ENCODE measurements around the gene IGSF6.
"Not testable (repeated sequence)": the region's sequence is repeated elsewhere in the genome, so short reads cannot be mapped to it uniquely, and the experiment has no call there.

Gene IGSF6

GRCh38 chr16:21652453-21652852, at the start of gene IGSF6:
IGSF6 (minus strand) TSS chr16:21652608; CDS start chr16:21652598, 10 bp downstream.
- H3K27me3 ChIP-seq (ENCODE audit: control insufficient read depth, insufficient read depth, low read length): no peaks in the 10 kb centered on the region

GRCh38 chr16:21701271-21701670, 48.9 kb upstream of the IGSF6 start:
- Histone ChIP-seq H3K4me3 (ENCODE audit: low read length) (no peak overlapping the region), H3K36me3 (ENCODE audit: control insufficient read depth, insufficient read depth, low read length) (no peaks in the 10 kb centered on the region), H3K4me1 (ENCODE audit: control insufficient read depth, insufficient read depth, low read length) (no peaks in the 10 kb centered on the region), H3K9me3 (ENCODE audit: control insufficient read depth, low read length) (no peaks in the 10 kb centered on the region), H3K27me3 (ENCODE audit: control insufficient read depth, insufficient read depth, low read length) (peaks cover under 1% of the 10 kb centered on the region), H3K9ac (ENCODE audit: low read length) (no peak overlapping the region)

More at GRCh38 chr16:21652453-21652852, at the start of gene IGSF6:
- H3K9me3 ChIP-seq (ENCODE audit: control insufficient read depth, low read length): no peaks in the 10 kb centered on the region
- peaks cover 6% of the 10 kb centered on the region for H3K4me1 ChIP-seq (ENCODE audit: control insufficient read depth, insufficient read depth, low read length)
- H3K36me3 ChIP-seq (ENCODE audit: control insufficient read depth, insufficient read depth, low read length): no peaks in the 10 kb centered on the region
- no peak within 1 kb of the TSS for H3K9ac ChIP-seq (ENCODE audit: low read length)
- H3K4me3 ChIP-seq (ENCODE audit: low read length): no peak within 1 kb of the TSS

GRCh38 chr16:21698169-21699032, 46.0 kb upstream of the IGSF6 start:
- no peaks in the 10 kb centered on the region for H3K9me3 ChIP-seq (ENCODE audit: control insufficient read depth, low read length)
- H3K4me3 ChIP-seq (ENCODE audit: low read length): no peak overlapping the region
- H3K9ac ChIP-seq (ENCODE audit: low read length): no peak overlapping the region
- no peaks in the 10 kb centered on the region for H3K4me1 ChIP-seq (ENCODE audit: control insufficient read depth, insufficient read depth, low read length)
- peaks cover 3% of the 10 kb centered on the region for H3K27me3 ChIP-seq (ENCODE audit: control insufficient read depth, insufficient read depth, low read length)
- H3K36me3 ChIP-seq (ENCODE audit: control insufficient read depth, insufficient read depth, low read length): no peaks in the 10 kb centered on the region

GRCh38 chr16:21697032-21697431, 44.6 kb upstream of the IGSF6 start:
- Histone ChIP-seq H3K9me3 (ENCODE audit: control insufficient read depth, low read length) (no peaks in the 10 kb centered on the region), H3K27me3 (ENCODE audit: control insufficient read depth, insufficient read depth, low read length) (peaks cover 3% of the 10 kb centered on the region), H3K4me3 (ENCODE audit: low read length) (no peak overlapping the region), H3K9ac (ENCODE audit: low read length) (no peak overlapping the region), H3K36me3 (ENCODE audit: control insufficient read depth, insufficient read depth, low read length) (no peaks in the 10 kb centered on the region), H3K4me1 (ENCODE audit: control insufficient read depth, insufficient read depth, low read length) (no peaks in the 10 kb centered on the region)

- no peaks in the 10 kb centered on the region for H3K36me3 ChIP-seq (ENCODE audit: control insufficient read depth, insufficient read depth, low read length)
- no peaks in the 10 kb centered on the region for H3K9me3 ChIP-seq (ENCODE audit: control insufficient read depth, low read length)
- no peak overlapping the region for H3K4me3 ChIP-seq (ENCODE audit: low read length)
- peaks cover 3% of the 10 kb centered on the region for H3K27me3 ChIP-seq (ENCODE audit: control insufficient read depth, insufficient read depth, low read length)
- H3K4me1 ChIP-seq (ENCODE audit: control insufficient read depth, insufficient read depth, low read length): no peaks in the 10 kb centered on the region
- H3K9ac ChIP-seq (ENCODE audit: low read length): no peak overlapping the region
These were observed 42.2 kb upstream of the IGSF6 start for GRCh38 chr16:21694609-21695008.

GRCh38 chr16:21690967-21691366, 38.6 kb upstream of the IGSF6 start:
- H3K9me3 ChIP-seq (ENCODE audit: control insufficient read depth, low read length); H3K4me3 ChIP-seq (ENCODE audit: low read length); H3K27me3 ChIP-seq (ENCODE audit: control insufficient read depth, insufficient read depth, low read length); H3K4me1 ChIP-seq (ENCODE audit: control insufficient read depth, insufficient read depth, low read length); H3K9ac ChIP-seq (ENCODE audit: low read length); H3K36me3 ChIP-seq (ENCODE audit: control insufficient read depth, insufficient read depth, low read length): not testable (repeated sequence)

GRCh38 chr16:21689107-21689506, 36.7 kb upstream of the IGSF6 start:
- Histone ChIP-seq H3K36me3 (ENCODE audit: control insufficient read depth, insufficient read depth, low read length) (no peaks in the 10 kb centered on the region), H3K4me3 (ENCODE audit: low read length) (no peak overlapping the region), H3K27me3 (ENCODE audit: control insufficient read depth, insufficient read depth, low read length) (peaks cover 3% of the 10 kb centered on the region), H3K9ac (ENCODE audit: low read length) (no peak overlapping the region), H3K9me3 (ENCODE audit: control insufficient read depth, low read length) (no peaks in the 10 kb centered on the region), H3K4me1 (ENCODE audit: control insufficient read depth, insufficient read depth, low read length) (no peaks in the 10 kb centered on the region)

GRCh38 chr16:21685034-21685455, 32.6 kb upstream of the IGSF6 start:
- no peaks in the 10 kb centered on the region for H3K9me3 ChIP-seq (ENCODE audit: control insufficient read depth, low read length)
- no peaks in the 10 kb centered on the region for H3K4me1 ChIP-seq (ENCODE audit: control insufficient read depth, insufficient read depth, low read length)
- H3K9ac ChIP-seq (ENCODE audit: low read length): no peak overlapping the region
- H3K27me3 ChIP-seq (ENCODE audit: control insufficient read depth, insufficient read depth, low read length): peaks cover 4% of the 10 kb centered on the region
- no peaks in the 10 kb centered on the region for H3K36me3 ChIP-seq (ENCODE audit: control insufficient read depth, insufficient read depth, low read length)
- no peak overlapping the region for H3K4me3 ChIP-seq (ENCODE audit: low read length)

- Histone ChIP-seq H3K4me3 (ENCODE audit: low read length) (no peak overlapping the region), H3K9me3 (ENCODE audit: control insufficient read depth, low read length) (no peaks in the 10 kb centered on the region), H3K27me3 (ENCODE audit: control insufficient read depth, insufficient read depth, low read length) (peaks cover 4% of the 10 kb centered on the region), H3K36me3 (ENCODE audit: control insufficient read depth, insufficient read depth, low read length) (no peaks in the 10 kb centered on the region), H3K9ac (ENCODE audit: low read length) (no peak overlapping the region), H3K4me1 (ENCODE audit: control insufficient read depth, insufficient read depth, low read length) (no peaks in the 10 kb centered on the region)
These were observed 31.8 kb upstream of the IGSF6 start for GRCh38 chr16:21684199-21684598.

GRCh38 chr16:21683184-21683583, 30.8 kb upstream of the IGSF6 start:
- H3K9me3 ChIP-seq (ENCODE audit: control insufficient read depth, low read length): no peaks in the 10 kb centered on the region
- no peak overlapping the region for H3K9ac ChIP-seq (ENCODE audit: low read length)
- H3K4me3 ChIP-seq (ENCODE audit: low read length): no peak overlapping the region
- H3K27me3 ChIP-seq (ENCODE audit: control insufficient read depth, insufficient read depth, low read length): peaks cover 4% of the 10 kb centered on the region
- H3K36me3 ChIP-seq (ENCODE audit: control insufficient read depth, insufficient read depth, low read length): no peaks in the 10 kb centered on the region
- no peaks in the 10 kb centered on the region for H3K4me1 ChIP-seq (ENCODE audit: control insufficient read depth, insufficient read depth, low read length)

GRCh38 chr16:21680714-21681113, 28.3 kb upstream of the IGSF6 start:
- not testable (repeated sequence) for H3K9me3 ChIP-seq (ENCODE audit: control insufficient read depth, low read length); H3K4me1 ChIP-seq (ENCODE audit: control insufficient read depth, insufficient read depth, low read length); H3K9ac ChIP-seq (ENCODE audit: low read length); H3K4me3 ChIP-seq (ENCODE audit: low read length); H3K36me3 ChIP-seq (ENCODE audit: control insufficient read depth, insufficient read depth, low read length); H3K27me3 ChIP-seq (ENCODE audit: control insufficient read depth, insufficient read depth, low read length)

- not testable (repeated sequence) for H3K9ac ChIP-seq (ENCODE audit: low read length); H3K9me3 ChIP-seq (ENCODE audit: control insufficient read depth, low read length); H3K27me3 ChIP-seq (ENCODE audit: control insufficient read depth, insufficient read depth, low read length); H3K36me3 ChIP-seq (ENCODE audit: control insufficient read depth, insufficient read depth, low read length); H3K4me3 ChIP-seq (ENCODE audit: low read length); H3K4me1 ChIP-seq (ENCODE audit: control insufficient read depth, insufficient read depth, low read length)
These were observed 22.0 kb upstream of the IGSF6 start for GRCh38 chr16:21674456-21674855.

Data from mucosa of stomach (tissue), 1 donor.